HepG2 (cell line): Measurements from ENCODE around the gene KAT6B. TPM values are rescaled to one million over a fixed set of nuclear protein-coding genes. Genes with fewer than 3 reads are reported as not detected.

ENCODE experiments used
- ATAC-seq: fragments of 200-7000 bp; cut with Tn5 transposase; 3 replicates; pipeline ENCODE4 v1.9.1; 2020; ENCODE audit warnings: mild to moderate bottlenecking, moderate library complexity
- BruUV-seq: library from RNA; stranded (reverse); fragments of 400-500 nt; replicated peaks from 2 replicates; lab custom pipeline; 2021; lab: Mats Ljungman, UMichigan
- CTCF ChIA-PET: fragments of 300-600 bp; formaldehyde crosslinking; extraction: SDS; loops from one replicate; lab custom pipeline; 2021; ENCODE audit warnings: low total read pairs, inconsistent platforms, low intra/inter-chr PET ratio; lab: Yijun Ruan, JAX
- POLR2A ChIA-PET: fragments of 350-600 bp; sonication (Branson Sonifier 250); formaldehyde crosslinking; loops from one replicate; lab custom pipeline; 2020; ENCODE audit warnings: antibody characterized with exemption, inconsistent platforms; lab: Yijun Ruan, JAX
- DNase-seq: peaks from one replicate; pipeline ENCODE4 v3.0.0-alpha.2; 2015; ENCODE audit warnings: low spot score
- FAIRE-seq: peaks from 3 replicates; lab custom pipeline; 2011; peaks lifted over from hg19 to GRCh38; lab: Jason Lieb, UNC
- H2AFZ ChIP-seq: one replicate; pipeline ENCODE4 v1.6.1; 2011; ENCODE audit warnings: low read length, inconsistent platforms
- H3K27ac ChIP-seq: fragments of 300-600 bp; 3 replicates; pipeline ENCODE4 v1.8.0; 2011; ENCODE audit warnings: mixed run types, mild to moderate bottlenecking, mixed read lengths, low read length, inconsistent platforms; ENCODE audit not compliant: insufficient read depth; ENCODE audit errors: extremely low read length
- H3K27me3 ChIP-seq, 2 experiments: fragments of 200-600 bp in 1 of 2; 2 replicates in 1 of 2; 3 replicates in 1 of 2; pipeline versions ENCODE4 v1.6.0 to v1.8.0; 2011; ENCODE audit warnings: low read length in 2 of 2, mild to moderate bottlenecking in 2 of 2, moderate library complexity in 2 of 2, inconsistent platforms in 1 of 2; ENCODE audit not compliant: insufficient read depth in 2 of 2, control insufficient read depth in 1 of 2
- H3K36me3 ChIP-seq, 2 experiments: fragments of 200-600 bp in 1 of 2; replicated peaks in 1 of 2; 2 replicates in 1 of 2; 3 replicates in 1 of 2; pipeline versions ENCODE4 v1.5.1 to v1.8.0; 2011; ENCODE audit warnings: low read length in 2 of 2, inconsistent platforms in 1 of 2; ENCODE audit not compliant: insufficient read depth in 2 of 2, control insufficient read depth in 1 of 2
- H3K4me1 ChIP-seq: 2 replicates; pipeline ENCODE4 v1.5.1; 2012; ENCODE audit warnings: low read length, inconsistent platforms; ENCODE audit not compliant: insufficient read depth
- H3K4me2 ChIP-seq: 2 replicates; pipeline ENCODE4 v1.6.0; 2011; ENCODE audit warnings: low read depth, low read length, inconsistent platforms
- H3K4me3 ChIP-seq, 3 experiments: fragments of 200-600 bp in 1 of 3; sonication (generic), shearing (Covaris generic) in 1 of 3; replicated peaks in 1 of 3; 2 replicates each; pipeline ENCODE4 v1.5.1; 2011 to 2016; ENCODE audit warnings: low read length in 3 of 3, inconsistent platforms in 2 of 3, low read depth in 2 of 3, mild to moderate bottlenecking in 2 of 3, control low read depth in 1 of 3, mixed read lengths in 1 of 3; ENCODE audit not compliant: insufficient read depth in 1 of 3
- H3K79me2 ChIP-seq: one replicate; pipeline ENCODE4 v1.6.1; 2011; ENCODE audit warnings: low read length, inconsistent platforms; ENCODE audit not compliant: insufficient read depth
- H3K9ac ChIP-seq: 2 replicates; pipeline ENCODE4 v1.6.0; 2011; ENCODE audit warnings: mild to moderate bottlenecking, low read depth, low read length, inconsistent platforms; ENCODE audit not compliant: insufficient read depth
- H3K9me3 ChIP-seq: 2 replicates; pipeline ENCODE4 v1.5.1; 2012; ENCODE audit warnings: mild to moderate bottlenecking, low read length
- H4K20me1 ChIP-seq: 2 replicates; pipeline ENCODE4 v1.6.0; 2011; ENCODE audit warnings: inconsistent platforms, mild to moderate bottlenecking, low read length, moderate library complexity; ENCODE audit not compliant: insufficient read depth
- DMAP1 ChIP-seq: IDR thresholded peaks from 2 replicates; pipeline ENCODE4 v1.6.1; 2016
- EP300 ChIP-seq, 3 experiments: sonication (generic) in 1 of 3; formaldehyde crosslinking in 1 of 3; IDR thresholded peaks; 2 replicates each; pipeline versions ENCODE4 v1.5.1 to v1.6.1; 2011 to 2020; ENCODE audit warnings: low read depth in 2 of 3, low read length in 2 of 3, borderline replicate concordance in 1 of 3, improper control_type of control experiment in 1 of 3, mild to moderate bottlenecking in 1 of 3, missing genetic modification reagents in 1 of 3, moderate library complexity in 1 of 3
- ESRRA ChIP-seq: sonication (generic); formaldehyde crosslinking; IDR thresholded peaks from 2 replicates; pipeline ENCODE4 v1.5.1; 2020; ENCODE audit warnings: mild to moderate bottlenecking, low read depth, missing genetic modification reagents
- KMT2A ChIP-seq: sonication (generic); formaldehyde crosslinking; IDR thresholded peaks from 2 replicates; pipeline ENCODE4 v1.4.0; 2020; ENCODE audit warnings: missing genetic modification reagents
- MAFG ChIP-seq: sonication (generic); formaldehyde crosslinking; IDR thresholded peaks from 2 replicates; pipeline ENCODE4 v1.5.1; 2020; ENCODE audit warnings: mild to moderate bottlenecking, missing genetic modification reagents
- MED8 ChIP-seq: sonication (generic); formaldehyde crosslinking; IDR thresholded peaks from 2 replicates; pipeline ENCODE4 v1.8.1; 2023; ENCODE audit warnings: mild to moderate bottlenecking, missing genetic modification reagents; ENCODE audit not compliant: insufficient replicate concordance
- SCMH1 ChIP-seq: sonication (generic); formaldehyde crosslinking; IDR thresholded peaks from 2 replicates; pipeline ENCODE4 v1.9.0; 2021; ENCODE audit warnings: missing genetic modification reagents, mild to moderate bottlenecking, borderline replicate concordance
- ZNF326 ChIP-seq: sonication (generic); formaldehyde crosslinking; IDR thresholded peaks from 2 replicates; pipeline ENCODE4 v1.4.0; 2020; ENCODE audit warnings: missing genetic modification reagents, borderline replicate concordance
- ZNF331 ChIP-seq: sonication (generic); formaldehyde crosslinking; IDR thresholded peaks from 2 replicates; pipeline ENCODE4 v1.4.0; 2020; ENCODE audit warnings: missing genetic modification reagents
- ZNF33B ChIP-seq: sonication (generic); formaldehyde crosslinking; IDR thresholded peaks from 2 replicates; pipeline ENCODE4 v1.5.1; 2020; ENCODE audit warnings: mild to moderate bottlenecking, missing genetic modification reagents
- ZNF354B ChIP-seq: sonication (generic); formaldehyde crosslinking; IDR thresholded peaks from 2 replicates; pipeline ENCODE4 v1.8.0; 2022; ENCODE audit warnings: mild to moderate bottlenecking, missing genetic modification reagents
- WGBS: methylation state at CpG from one replicate; pipeline ENCODE4 v1.1.6; 2017; ENCODE audit warnings: low lambda C conversion rate; 5-methylcytosine and 5-hydroxymethylcytosine counted together
- in situ Hi-C: cut with HindIII; loops from 2 replicates; pipeline ENCODE4 v1.10.0; 2017; ENCODE audit warnings: low pct_unique_long_range_greater_than_20kb; ENCODE audit not compliant: extremely low pct_ligation_motif_present
- intact Hi-C: fragments of 100-400 bp; cut with micrococcal nuclease; formaldehyde crosslinking; loops from one replicate; pipeline ENCODE4 v1.10.0; 2022; ENCODE audit not compliant: unreplicated experiment
- polyA plus RNA-seq, 8 experiments: library from polyadenylated mRNA; depleted of rRNA in 3 of 8; stranded (reverse) in 7 of 8; unstranded in 1 of 8; fragments of >200 nt; fragmentation: Illumina TruSeq in 4 of 8; extraction: Trizol in 4 of 8; gene quantifications; 2 replicates each; pipeline versions ENCODE4 v1.2.1 to v1.2.3, GENCODE V29; 2011 to 2016; ENCODE audit warnings: low read depth in 4 of 8, missing spikeins in 1 of 8, mixed read lengths in 1 of 8; ENCODE audit not compliant: insufficient read depth in 1 of 8
- total RNA-seq, 5 experiments: library from RNA; depleted of rRNA; stranded (reverse); fragments of >200 nt; fragmentation: Illumina TruSeq; extraction: Trizol; gene quantifications; 2 replicates each; pipeline ENCODE4 v1.2.3, GENCODE V29; 2016; ENCODE audit warnings: low read depth in 1 of 5
- TF ChIP-seq, protein P1 (sequence below): sonication (generic); formaldehyde crosslinking; IDR thresholded peaks from 2 replicates; pipeline ENCODE4 v1.5.0; 2020; ENCODE audit warnings: missing genetic modification reagents, mild to moderate bottlenecking, borderline replicate concordance
- TF ChIP-seq, protein P2 (sequence below): sonication (generic); formaldehyde crosslinking; IDR thresholded peaks from 2 replicates; pipeline ENCODE4 v1.8.0; 2022; ENCODE audit warnings: low read depth, missing genetic modification reagents

The KAT6B gene
- total and polyA plus RNA-seq, 2 of the 13 experiments (the other 11 are each of a cell fraction or from before 2014, with no cell fraction given): 3.0 to 9.5 TPM

DNA sequence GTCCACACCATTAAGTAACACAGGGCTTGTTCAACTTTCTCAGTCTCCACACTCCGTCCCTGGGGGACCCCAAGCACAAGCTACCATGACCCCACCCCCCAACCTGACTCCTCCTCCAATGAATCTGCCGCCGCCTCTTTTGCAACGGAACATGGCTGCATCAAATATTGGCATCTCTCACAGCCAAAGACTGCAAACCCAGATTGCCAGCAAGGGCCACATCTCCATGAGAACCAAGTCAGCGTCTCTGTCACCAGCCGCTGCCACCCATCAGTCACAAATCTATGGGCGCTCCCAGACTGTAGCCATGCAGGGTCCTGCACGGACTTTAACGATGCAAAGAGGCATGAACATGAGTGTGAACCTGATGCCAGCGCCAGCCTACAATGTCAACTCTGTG lies 204.0 kb downstream of the KAT6B start (continued):
- TF ChIP-seq KMT2A (CRISPR knock-in tag) (no peak), ZNF326 (no peak)

DNA sequence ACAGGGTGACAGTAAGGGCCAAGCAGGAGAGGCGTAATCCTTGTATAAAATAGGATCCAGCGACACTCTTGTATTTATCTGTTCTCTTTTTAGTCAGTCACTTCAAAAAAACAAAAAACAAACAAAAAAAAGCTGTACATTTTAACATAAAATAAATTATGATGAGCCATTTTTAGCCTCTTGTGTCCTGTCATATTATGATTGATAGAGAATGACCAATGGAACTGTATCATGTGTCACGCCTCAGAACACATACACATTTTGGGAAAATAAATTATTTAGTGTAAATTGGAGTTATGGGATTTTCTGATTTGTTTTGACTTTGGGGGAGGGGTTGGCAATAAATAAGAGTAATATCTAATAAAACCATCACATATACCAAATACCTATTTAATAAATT lies 205.7 kb downstream of the KAT6B start:
- Histone ChIP-seq H4K20me1 (no peaks in the 10 kb centered on the region), H3K4me2 (no peak overlapping the region), H3K27ac (no peak overlapping the region), H3K27me3 (no peaks in the 10 kb centered on the region), H3K4me1 (peaks cover 7% of the 10 kb centered on the region; the same call in 1 of the 2 replicates), H3K9ac (no peak overlapping the region), H3K9me3 (no peaks in the 10 kb centered on the region), H3K4me3 (no peak overlapping the region), H3K79me2 (no peaks in the 10 kb centered on the region), H2AFZ (no peak overlapping the region), H3K36me3 (peaks cover 10 to 31% of the 10 kb centered on the region in 2 experiments; a peak in 4 of 5 replicates)
- BruUV-seq: no TSS peak
- in situ Hi-C loops: no loop called here
- CTCF ChIA-PET: no interaction called here
- no peak for DNase-seq
- intact Hi-C loops: no loop called here
- FAIRE-seq: no peak
- no peak for ATAC-seq
- POLR2A ChIA-PET: no interaction called here
- TF ChIP-seq ZNF331 (CRISPR knock-in tag): no peak
- no peak for TF ChIP-seq MED8 (CRISPR knock-in tag)
- no peak for TF ChIP-seq DMAP1 (CRISPR knock-in tag)
- no peak for TF ChIP-seq ESRRA
- TF ChIP-seq ZNF33B (CRISPR knock-in tag): no peak
- no peak for TF ChIP-seq MAFG (CRISPR knock-in tag)
- WGBS: 93% methylated on average over 3 of the region's 3 CpGs

DNA sequence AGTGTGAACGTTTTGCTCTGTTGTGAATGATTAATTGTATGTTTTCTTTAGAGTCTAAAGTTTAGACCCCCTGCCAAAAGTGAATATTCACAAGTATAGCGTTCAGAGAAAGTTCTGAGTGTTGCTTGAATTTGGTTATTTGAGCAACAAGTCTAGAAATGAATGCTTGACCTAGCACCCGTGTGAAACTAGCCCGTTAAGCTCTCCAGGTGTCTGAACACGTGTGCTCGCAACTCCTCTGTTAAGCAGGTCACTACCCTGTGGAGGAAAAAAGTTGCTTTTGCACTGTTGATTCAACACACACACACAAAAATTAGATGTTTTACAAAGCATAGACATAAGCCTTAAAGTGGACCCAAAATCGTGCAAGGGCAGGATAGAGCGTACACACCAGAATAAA lies 206.4 kb downstream of the KAT6B start:
- H3K9me3 ChIP-seq: no peaks in the 10 kb centered on the region
- FAIRE-seq (no peak), ATAC-seq (no peak)
- ChIA-PET CTCF (no interaction called here), POLR2A (no interaction called here)
- no peaks in the 10 kb centered on the region for H3K27me3 ChIP-seq
- peaks cover 7% of the 10 kb centered on the region; the same call in 1 of the 2 replicates for H3K4me1 ChIP-seq
- H3K27ac ChIP-seq: no peak overlapping the region
- BruUV-seq: no TSS peak
- no peak overlapping the region for H3K4me2 ChIP-seq
- H4K20me1 ChIP-seq: no peaks in the 10 kb centered on the region
- TF ChIP-seq SCMH1 (no peak), ZNF354B (no peak), EP300 (IDR thresholded peaks at IDR 0.05; ENCODE audit: low read depth in 2 of 2, low read length in 2 of 2) (no peak), EP300 (CRISPR knock-in tag; IDR thresholded peaks at IDR 0.05; ENCODE audit: borderline replicate concordance) (no peak)
- TF ChIP-seq, protein P1, sequence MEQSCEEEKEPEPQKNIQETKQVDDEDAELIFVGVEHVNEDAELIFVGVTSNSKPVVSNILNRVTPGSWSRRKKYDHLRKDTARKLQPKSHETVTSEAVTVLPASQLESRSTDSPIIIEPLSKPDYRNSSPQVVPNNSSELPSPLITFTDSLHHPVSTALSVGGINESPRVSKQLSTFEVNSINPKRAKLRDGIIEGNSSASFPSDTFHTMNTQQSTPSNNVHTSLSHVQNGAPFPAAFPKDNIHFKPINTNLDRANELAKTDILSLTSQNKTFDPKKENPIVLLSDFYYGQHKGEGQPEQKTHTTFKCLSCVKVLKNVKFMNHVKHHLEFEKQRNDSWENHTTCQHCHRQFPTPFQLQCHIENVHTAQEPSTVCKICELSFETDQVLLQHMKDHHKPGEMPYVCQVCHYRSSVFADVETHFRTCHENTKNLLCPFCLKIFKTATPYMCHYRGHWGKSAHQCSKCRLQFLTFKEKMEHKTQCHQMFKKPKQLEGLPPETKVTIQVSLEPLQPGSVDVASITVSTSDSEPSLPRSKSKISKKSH (CRISPR knock-in tag): no peak
- TF ChIP-seq, protein P2, sequence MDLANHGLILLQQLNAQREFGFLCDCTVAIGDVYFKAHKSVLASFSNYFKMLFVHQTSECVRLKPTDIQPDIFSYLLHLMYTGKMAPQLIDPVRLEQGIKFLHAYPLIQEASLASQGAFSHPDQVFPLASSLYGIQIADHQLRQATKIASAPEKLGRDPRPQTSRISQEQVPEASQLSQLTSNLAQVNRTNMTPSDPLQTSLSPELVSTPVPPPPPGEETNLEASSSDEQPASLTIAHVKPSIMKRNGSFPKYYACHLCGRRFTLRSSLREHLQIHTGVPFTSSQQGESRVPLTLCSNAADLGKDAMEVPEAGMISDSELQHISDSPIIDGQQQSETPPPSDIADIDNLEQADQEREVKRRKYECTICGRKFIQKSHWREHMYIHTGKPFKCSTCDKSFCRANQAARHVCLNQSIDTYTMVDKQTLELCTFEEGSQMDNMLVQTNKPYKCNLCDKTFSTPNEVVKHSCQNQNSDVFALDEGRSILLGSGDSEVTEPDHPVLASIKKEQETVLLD: no peak
- TF ChIP-seq, all 625 proteins: peak for 0
- Histone ChIP-seq H3K9ac (no peak overlapping the region), H3K79me2 (no peaks in the 10 kb centered on the region), H2AFZ (no peak overlapping the region), H3K36me3 (peaks cover 10 to 29% of the 10 kb centered on the region in 2 experiments; a peak in 4 of 5 replicates), H3K4me3 (no peak overlapping the region)
- intact Hi-C loops: no loop called here
- WGBS: 77% methylated on average over 8 of the region's 8 CpGs
- no peak for DNase-seq
- in situ Hi-C loops: no loop called here
